ENCODE data around the gene TRAF3IP1. TPM values are rescaled to one million over a fixed set of nuclear protein-coding genes. Genes with fewer than 3 reads are reported as not detected.

The TRAF3IP1 gene
- total RNA-seq, 2 donors from 2014 or later: 3.4 to 7.2 TPM

- H3K4me1 Mint-ChIP-seq: peaks cover 34% of the 10 kb centered on the region
- H3K9me3 Mint-ChIP-seq: no peaks in the 10 kb centered on the region
- peaks cover 13% of the 10 kb centered on the region for H3K36me3 Mint-ChIP-seq (ENCODE audit: low read depth)
- ATAC-seq (replicated peaks): no peak
- no peaks in the 10 kb centered on the region for H3K27me3 Mint-ChIP-seq
- no peak overlapping the region for H3K4me3 Mint-ChIP-seq
- H3K27ac Mint-ChIP-seq: peak overlapping the region; percentile 61
Measured at GRCh38 chr2:238282861-238283738, 37.2 kb upstream of the TRAF3IP1 start.

DNA sequence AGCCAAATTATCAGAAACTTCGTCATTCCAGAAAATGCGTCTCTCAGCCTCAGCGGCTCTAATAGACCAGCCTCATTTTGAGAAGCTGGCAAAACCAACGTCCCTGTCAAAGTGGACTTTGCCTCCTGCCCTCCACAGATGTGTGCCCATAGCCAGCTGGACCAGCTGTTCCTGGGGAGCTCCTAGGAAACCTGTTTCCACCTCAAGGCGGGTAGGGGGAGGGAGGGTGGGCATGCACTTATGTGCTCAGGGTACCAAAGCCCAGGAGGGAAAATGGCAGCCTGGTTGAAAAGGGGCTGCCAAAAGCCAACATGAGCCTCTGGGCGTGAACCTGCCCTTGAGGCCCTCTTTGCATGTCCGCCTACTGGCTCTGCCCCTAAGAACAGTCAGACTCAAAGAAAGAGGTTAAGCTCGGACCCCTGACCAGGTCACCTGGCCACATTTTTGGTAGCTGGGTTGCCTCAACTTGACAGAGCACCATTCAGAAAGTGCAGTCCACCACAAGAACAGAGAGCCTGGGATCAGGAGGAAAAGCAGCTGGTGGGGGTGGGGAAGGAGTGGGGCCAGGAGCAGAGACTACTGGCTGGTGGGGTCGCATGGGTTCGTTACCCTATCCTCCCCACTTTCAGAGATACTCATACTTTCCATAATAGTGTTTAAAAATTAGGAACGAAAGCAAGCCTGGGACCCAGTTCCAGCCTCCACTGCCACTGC is 35.4 kb upstream of the TRAF3IP1 start:
- Mint-ChIP-seq H3K27ac (no peak overlapping the region), H3K4me3 (no peak overlapping the region)

GRCh38 chr2:238285653-238286082 is 34.6 kb upstream of the TRAF3IP1 start:
- H3K36me3 Mint-ChIP-seq (ENCODE audit: low read depth): peaks cover 16% of the 10 kb centered on the region
- no peak overlapping the region for H3K4me3 Mint-ChIP-seq
- ATAC-seq (replicated peaks): no peak
- no peaks in the 10 kb centered on the region for H3K9me3 Mint-ChIP-seq
- H3K4me1 Mint-ChIP-seq: peaks cover 30% of the 10 kb centered on the region
- H3K27me3 Mint-ChIP-seq: no peaks in the 10 kb centered on the region
- no peak overlapping the region for H3K27ac Mint-ChIP-seq

More for the DNA sequence above, 35.4 kb upstream of the TRAF3IP1 start:
- no peaks in the 10 kb centered on the region for H3K27me3 Mint-ChIP-seq
- H3K4me1 Mint-ChIP-seq: peaks cover 35% of the 10 kb centered on the region
- no peak for ATAC-seq (replicated peaks)
- H3K36me3 Mint-ChIP-seq (ENCODE audit: low read depth): peaks cover 16% of the 10 kb centered on the region
- H3K9me3 Mint-ChIP-seq: no peaks in the 10 kb centered on the region

GRCh38 chr2:238286095-238286494 is 34.2 kb upstream of the TRAF3IP1 start:
- H3K36me3 Mint-ChIP-seq (ENCODE audit: low read depth): peaks cover 16% of the 10 kb centered on the region
- peak overlapping the region; percentile 91 for H3K27ac Mint-ChIP-seq
- peaks cover 30% of the 10 kb centered on the region for H3K4me1 Mint-ChIP-seq
- ATAC-seq (replicated peaks): no peak
- H3K27me3 Mint-ChIP-seq: no peaks in the 10 kb centered on the region
- no peaks in the 10 kb centered on the region for H3K9me3 Mint-ChIP-seq
- no peak overlapping the region for H3K4me3 Mint-ChIP-seq

GRCh38 chr2:238286551-238286950 is 33.8 kb upstream of the TRAF3IP1 start:
- Mint-ChIP-seq H3K36me3 (ENCODE audit: low read depth) (peaks cover 16% of the 10 kb centered on the region), H3K27me3 (no peaks in the 10 kb centered on the region), H3K4me1 (peaks cover 30% of the 10 kb centered on the region), H3K9me3 (no peaks in the 10 kb centered on the region), H3K27ac (peak overlapping the region; percentile 91), H3K4me3 (peak overlapping the region; percentile 92)
- ATAC-seq (replicated peaks): no peak

- H3K9me3 Mint-ChIP-seq: no peaks in the 10 kb centered on the region
- peaks cover 16% of the 10 kb centered on the region for H3K36me3 Mint-ChIP-seq (ENCODE audit: low read depth)
- H3K4me1 Mint-ChIP-seq: peaks cover 28% of the 10 kb centered on the region
- peak overlapping the region; percentile 92 for H3K4me3 Mint-ChIP-seq
- H3K27ac Mint-ChIP-seq: peak overlapping the region; percentile 91
- H3K27me3 Mint-ChIP-seq: no peaks in the 10 kb centered on the region
- peak; percentile 48 for ATAC-seq (replicated peaks)
Measured at GRCh38 chr2:238286987-238287736, 33.2 kb upstream of the TRAF3IP1 start.

DNA sequence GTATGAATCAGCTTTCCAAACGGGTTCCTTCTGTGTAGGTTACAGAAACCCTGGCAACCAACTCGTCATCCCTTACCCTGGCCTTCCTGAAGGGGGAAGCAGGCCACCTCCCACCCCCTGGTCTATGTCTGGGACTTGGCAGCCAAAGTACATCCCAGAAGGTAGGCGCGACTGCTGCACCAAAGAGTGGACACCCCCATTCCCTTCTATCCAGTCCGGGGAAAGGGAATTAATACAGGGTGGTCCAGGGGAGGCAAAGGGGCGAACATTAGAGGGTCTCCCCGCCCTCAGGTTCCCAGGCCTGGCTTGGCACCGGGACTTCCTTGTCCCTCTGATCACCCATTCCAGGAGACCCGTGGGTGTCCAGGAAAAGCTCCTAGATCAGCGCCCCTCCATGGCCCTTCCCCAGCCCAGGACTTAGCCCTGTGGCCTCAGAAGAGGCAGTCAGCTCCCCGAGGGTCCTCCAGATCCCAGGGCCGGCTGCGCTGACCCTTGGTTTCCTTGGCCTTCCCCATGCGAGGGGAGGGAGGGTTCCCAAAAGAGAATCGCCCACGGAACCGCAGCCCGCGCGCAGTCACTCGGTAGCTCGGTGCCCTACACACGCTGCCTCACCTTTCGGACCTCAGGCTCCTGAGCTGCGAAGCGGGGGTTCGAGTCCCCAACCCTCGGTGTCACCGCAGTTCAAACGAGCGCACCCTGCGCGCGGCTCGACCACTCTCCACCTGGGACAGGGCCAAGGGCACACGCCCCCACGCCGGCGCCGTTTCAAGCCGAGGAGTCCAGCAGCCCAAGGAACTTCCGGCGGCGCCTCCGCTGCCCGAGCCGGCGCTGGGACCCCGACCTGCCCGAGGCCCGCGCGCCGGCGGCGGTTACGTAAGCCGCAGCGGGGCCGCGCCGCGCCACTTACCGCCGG is 32.3 kb upstream of the TRAF3IP1 start, which contains the start of gene PER2:
TSS of gene PER2 (minus strand) at position 874 of the 913 bp plus-strand sequence. CDS start 10,674 bp downstream, outside the sequence.
- no peaks in the 10 kb centered on the region for H3K9me3 Mint-ChIP-seq
- peaks cover 22% of the 10 kb centered on the region for H3K4me1 Mint-ChIP-seq
- peak within 1 kb of the TSS; percentile 92 for H3K4me3 Mint-ChIP-seq
- peaks cover 16% of the 10 kb centered on the region for H3K36me3 Mint-ChIP-seq (ENCODE audit: low read depth)
- H3K27me3 Mint-ChIP-seq: no peaks in the 10 kb centered on the region
- peak within 1 kb of the TSS; percentile 91 for H3K27ac Mint-ChIP-seq
- peak; percentile 56 for ATAC-seq (replicated peaks)

- peak overlapping the region; percentile 91 for H3K27ac Mint-ChIP-seq
- ATAC-seq (replicated peaks): peak; percentile 86
- H3K4me3 Mint-ChIP-seq: peak overlapping the region; percentile 92
- no peaks in the 10 kb centered on the region for H3K27me3 Mint-ChIP-seq
- H3K4me1 Mint-ChIP-seq: peaks cover 17% of the 10 kb centered on the region
- H3K9me3 Mint-ChIP-seq: no peaks in the 10 kb centered on the region
- peaks cover 16% of the 10 kb centered on the region for H3K36me3 Mint-ChIP-seq (ENCODE audit: low read depth)
Measured at GRCh38 chr2:238288650-238289573, 31.4 kb upstream of the TRAF3IP1 start.

- no peak for ATAC-seq (replicated peaks)
- Mint-ChIP-seq H3K4me1 (peaks cover 17% of the 10 kb centered on the region), H3K4me3 (peak overlapping the region; percentile 92), H3K27ac (peak overlapping the region; percentile 91), H3K27me3 (no peaks in the 10 kb centered on the region), H3K9me3 (no peaks in the 10 kb centered on the region), H3K36me3 (ENCODE audit: low read depth) (peaks cover 16% of the 10 kb centered on the region)
Measured at GRCh38 chr2:238289574-238289973, 30.7 kb upstream of the TRAF3IP1 start.

- Mint-ChIP-seq H3K27me3 (peaks cover 1% of the 10 kb centered on the region), H3K4me1 (peaks cover 17% of the 10 kb centered on the region), H3K36me3 (ENCODE audit: low read depth) (peaks cover 16% of the 10 kb centered on the region), H3K9me3 (no peaks in the 10 kb centered on the region), H3K27ac (peak overlapping the region; percentile 23), H3K4me3 (peak overlapping the region; percentile 92)
- ATAC-seq (replicated peaks): no peak
Measured at GRCh38 chr2:238290091-238290509, 30.2 kb upstream of the TRAF3IP1 start.

DNA sequence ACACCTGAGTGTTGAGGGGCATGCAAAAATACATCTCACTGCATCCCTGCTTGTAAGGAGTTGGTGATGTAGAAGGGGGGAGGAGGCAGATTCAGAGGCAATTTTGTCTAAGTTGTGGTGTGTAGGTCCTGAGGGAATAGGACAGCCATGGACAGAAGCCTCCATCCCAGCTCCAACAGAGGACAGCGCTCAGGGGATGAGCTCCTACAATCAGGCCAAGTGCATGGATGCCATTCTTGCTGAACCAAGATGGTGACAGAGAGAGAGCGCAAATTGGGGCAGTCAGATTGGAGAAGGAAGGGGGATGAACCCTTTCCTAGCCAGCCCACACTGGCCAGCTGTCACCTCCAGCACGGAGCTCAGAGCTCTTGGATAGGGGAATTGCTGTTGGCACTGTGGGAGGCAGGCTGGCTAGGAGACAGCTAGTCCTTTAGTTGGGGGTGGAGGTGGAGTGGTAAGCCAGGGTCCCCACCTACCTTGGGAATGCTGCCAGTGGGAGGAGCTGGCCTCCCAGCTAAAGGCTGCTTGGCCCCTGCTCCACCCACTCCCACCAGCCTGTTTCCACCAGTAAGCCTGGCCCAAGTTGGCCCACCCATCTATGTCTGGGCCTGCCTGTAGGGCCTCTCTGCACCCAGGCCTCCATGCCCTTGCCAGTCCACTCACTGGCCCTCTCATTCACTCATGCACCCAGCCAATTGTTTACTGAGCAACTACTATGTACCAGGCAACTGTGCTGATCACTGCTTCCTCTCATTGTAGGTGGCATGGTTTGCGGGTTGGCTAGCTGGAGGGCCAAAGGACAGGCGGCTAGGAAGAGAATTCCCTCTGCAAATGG is 29.4 kb upstream of the TRAF3IP1 start:
- Mint-ChIP-seq H3K27me3 (peaks cover 4% of the 10 kb centered on the region), H3K4me1 (peaks cover 17% of the 10 kb centered on the region), H3K4me3 (peak overlapping the region; percentile 92), H3K9me3 (no peaks in the 10 kb centered on the region), H3K27ac (peak overlapping the region; percentile 23), H3K36me3 (ENCODE audit: low read depth) (peaks cover 16% of the 10 kb centered on the region)
- ATAC-seq (replicated peaks): no peak
